ENCODE measurements around the gene AHSP. TPM values are rescaled to one million over a fixed set of nuclear protein-coding genes. Genes with fewer than 3 reads are reported as not detected.

AHSP gene
- total RNA-seq, 1 experiment from 2014 or later: not detected

DNA sequence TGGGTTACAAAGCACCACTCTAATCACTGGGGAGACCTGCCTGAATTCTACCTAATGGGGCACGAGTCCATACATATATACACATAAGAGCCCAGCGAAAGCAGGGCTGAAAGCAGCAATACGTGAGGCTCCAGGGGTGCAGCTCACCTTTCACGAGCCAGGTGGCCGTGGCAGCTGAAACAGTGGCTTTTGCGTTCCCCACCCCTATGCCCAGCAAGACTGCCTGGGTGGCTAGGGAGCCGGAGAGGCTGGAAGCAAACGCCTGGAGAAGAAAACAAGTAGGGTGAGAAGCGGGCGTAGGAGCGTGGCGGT is 20.1 kb upstream of the AHSP start:
- Histone ChIP-seq H3K4me2 (peak overlapping the region; percentile 91), H3K79me2 (ENCODE audit: low read depth) (peaks cover 29% of the 10 kb centered on the region), H3K27ac (peak overlapping the region; percentile 69), H4K20me1 (ENCODE audit: insufficient read depth) (no peaks in the 10 kb centered on the region), H3K9me3 (ENCODE audit: insufficient read depth, low read depth) (no peaks in the 10 kb centered on the region), H3K4me1 (replicated peaks; ENCODE audit: insufficient read depth) (peaks cover 19% of the 10 kb centered on the region), H3K9me2 (ENCODE audit: insufficient read depth) (no peaks in the 10 kb centered on the region), H2AFZ (peak overlapping the region; percentile 95), H3K4me3 (peak overlapping the region; percentile 69), H3K27me3 (ENCODE audit: insufficient read depth, low read depth) (no peaks in the 10 kb centered on the region; the same call in 1 of the 2 replicates), H3K36me3 (ENCODE audit: low read depth) (no peaks in the 10 kb centered on the region), H3F3A (ENCODE audit: insufficient read depth, low read depth) (0 out of 2 replicates have a peak, but pooled peaks cover under 1% of the 10 kb centered on the region)
- POLR2A ChIA-PET (ENCODE audit: unreplicated experiment): interaction anchor here (0.7 to 1.0 kb wide), 2 partner anchors 48 to 55 kb away, joined by 3 to 7 read pairs; partner anchors contain the start of gene ARMC5
- CTCF ChIA-PET: interaction anchor here (1.1 kb wide), 1 partner anchor 190 kb away, joined by 7 read pairs; no protein-coding TSS in a partner anchor
- BruUV-seq (replicated peaks): no TSS peak
- no peak for DNase-seq
- TF ChIP-seq CTCF (conservative IDR thresholded peaks at IDR 0.05) (no peak), EZH2 (IDR thresholded peaks at IDR 0.05; ENCODE audit: low read depth) (no peak)
- intact Hi-C loops (cut with micrococcal nuclease; ENCODE audit: unreplicated experiment): loop anchor here (5.0 kb wide), 1 partner anchor 205 kb away; a partner anchor contains a TSS

DNA sequence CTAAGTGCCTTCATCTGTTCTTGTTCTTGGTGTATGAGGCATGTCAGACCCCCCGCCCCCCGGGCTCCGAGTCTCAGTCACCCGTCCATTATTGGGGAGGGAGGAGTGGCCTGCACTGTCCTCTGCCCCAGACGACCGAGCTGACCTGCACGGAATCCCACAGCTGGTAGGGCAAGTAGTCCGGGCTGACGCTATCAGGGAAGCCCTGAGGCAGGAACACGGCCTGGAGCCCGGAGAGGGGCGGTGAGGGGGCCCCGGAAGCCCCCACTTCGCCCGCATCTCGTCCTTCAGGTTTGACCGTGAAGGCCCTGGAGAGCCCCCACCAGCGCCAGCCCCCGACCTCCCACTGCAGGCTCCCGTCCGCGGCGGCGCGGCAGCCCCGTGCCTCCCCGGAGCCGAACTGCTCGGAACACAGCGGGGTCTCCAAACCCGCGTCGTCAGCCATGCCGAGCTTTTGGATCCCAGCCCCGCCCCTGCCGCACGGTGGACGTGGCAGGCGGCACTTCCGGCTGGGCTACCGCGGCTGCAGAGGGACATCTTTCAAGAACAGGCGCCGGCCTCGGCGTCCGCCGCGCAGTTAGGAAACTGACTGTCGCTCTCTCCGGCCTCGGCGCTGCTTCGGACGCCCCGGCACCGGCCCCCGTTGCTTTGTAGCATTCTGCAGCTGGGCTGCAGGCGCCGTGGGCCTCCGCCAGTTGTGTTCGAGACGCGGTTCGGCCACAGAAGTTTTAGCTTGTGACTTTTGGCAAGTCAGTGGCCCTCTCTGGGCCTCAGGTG is 19.6 kb upstream of the AHSP start, which contains the start of gene RUSF1:
TSS of gene RUSF1 (minus strand) at position 463 of the 777 bp plus-strand sequence. CDS start at position 445, 18 bp downstream.
- Histone ChIP-seq H3F3A (ENCODE audit: insufficient read depth, low read depth) (peaks cover 4% of the 10 kb centered on the region; the same call in 1 of the 2 replicates), H3K79me2 (ENCODE audit: low read depth) (peaks cover 29% of the 10 kb centered on the region), H3K4me3 (peak within 1 kb of the TSS; percentile 69), H2AFZ (peak within 1 kb of the TSS; percentile 95), H3K27ac (peak within 1 kb of the TSS; percentile 69), H3K36me3 (ENCODE audit: low read depth) (no peaks in the 10 kb centered on the region), H3K9me2 (ENCODE audit: insufficient read depth) (no peaks in the 10 kb centered on the region), H3K4me2 (peak within 1 kb of the TSS; percentile 91), H4K20me1 (ENCODE audit: insufficient read depth) (no peaks in the 10 kb centered on the region), H3K27me3 (ENCODE audit: insufficient read depth, low read depth) (no peaks in the 10 kb centered on the region; the same call in 1 of the 2 replicates), H3K4me1 (replicated peaks; ENCODE audit: insufficient read depth) (peaks cover 22% of the 10 kb centered on the region), H3K9me3 (ENCODE audit: insufficient read depth, low read depth) (no peaks in the 10 kb centered on the region)
- ChIA-PET CTCF (interaction anchor here (0.5 to 1.1 kb wide), 2 partner anchors 190 to 383 kb away, joined by 3 to 7 read pairs; no protein-coding TSS in a partner anchor), POLR2A (ENCODE audit: unreplicated experiment) (interaction anchor here (0.5 to 1.0 kb wide), 4 partner anchors 47 to 205 kb away, joined by 3 to 7 read pairs (median 4); partner anchors contain the start of gene ARMC5)
- TF ChIP-seq EZH2 (IDR thresholded peaks at IDR 0.05; ENCODE audit: low read depth) (no peak), CTCF (conservative IDR thresholded peaks at IDR 0.05) (no peak)
- intact Hi-C loops (cut with micrococcal nuclease; ENCODE audit: unreplicated experiment): loop anchor here (1.0 to 5.0 kb wide), 3 partner anchors 31 to 204 kb away; partner anchors contain the start of gene ARMC5
- peak; percentile 79 to 91 for DNase-seq
- BruUV-seq (replicated peaks): TSS peak; percentile 43

- H3K4me1 ChIP-seq (replicated peaks; ENCODE audit: insufficient read depth): peaks cover 22% of the 10 kb centered on the region
- POLR2A ChIA-PET (ENCODE audit: unreplicated experiment): interaction anchor here (0.5 to 1.0 kb wide), 4 partner anchors 32 to 712 kb away, joined by 3 to 7 read pairs (median 4); partner anchors contain the start of gene ARMC5
- H3K4me2 ChIP-seq: peak overlapping the region; percentile 91
- peak overlapping the region; percentile 69 for H3K4me3 ChIP-seq
- H3K9me3 ChIP-seq (ENCODE audit: insufficient read depth, low read depth): no peaks in the 10 kb centered on the region
- TSS peak; percentile 80 for BruUV-seq (replicated peaks)
- H3K36me3 ChIP-seq (ENCODE audit: low read depth): no peaks in the 10 kb centered on the region
- peak overlapping the region; percentile 69 for H3K27ac ChIP-seq
- no peaks in the 10 kb centered on the region for H3K9me2 ChIP-seq (ENCODE audit: insufficient read depth)
- H3F3A ChIP-seq (ENCODE audit: insufficient read depth, low read depth): peaks cover 9% of the 10 kb centered on the region; the same call in 1 of the 2 replicates
- peaks cover 29% of the 10 kb centered on the region for H3K79me2 ChIP-seq (ENCODE audit: low read depth)
- no peak for DNase-seq
- peaks cover under 1% of the 10 kb centered on the region; the same call in 1 of the 2 replicates for H3K27me3 ChIP-seq (ENCODE audit: insufficient read depth, low read depth)
- H4K20me1 ChIP-seq (ENCODE audit: insufficient read depth): no peaks in the 10 kb centered on the region
- TF ChIP-seq CTCF (conservative IDR thresholded peaks at IDR 0.05) (no peak), EZH2 (IDR thresholded peaks at IDR 0.05; ENCODE audit: low read depth) (no peak)
- peak overlapping the region; percentile 95 for H2AFZ ChIP-seq
- intact Hi-C loops (cut with micrococcal nuclease; ENCODE audit: unreplicated experiment): loop anchor here (1.0 to 5.0 kb wide), 3 partner anchors 31 to 204 kb away; partner anchors contain the start of gene ARMC5
- CTCF ChIA-PET: interaction anchor here (0.5 to 1.1 kb wide), 2 partner anchors 189 to 384 kb away, joined by 3 to 7 read pairs; no protein-coding TSS in a partner anchor
These were observed 18.9 kb upstream of the AHSP start for GRCh38 chr16:31508706-31509195.

Data from PC-9 (cell line).